Stimulated activated CD4-positive, alpha-beta T cell treated with anti-CD3 and anti-CD28 coated beads, Interleukin-1b, Interleukin-23, amount 100 ng/mL, for 48 hours (primary cell): Measurements from ENCODE around the gene SP3.
"Not testable (repeated sequence)": the region's sequence is repeated elsewhere in the genome, so short reads cannot be mapped to it uniquely, and the experiment has no call there.

Source experiments
- DNase-seq: peaks from one replicate; pipeline ENCODE4 v3.0.0-alpha.2; 2020

SP3 gene

DNA sequence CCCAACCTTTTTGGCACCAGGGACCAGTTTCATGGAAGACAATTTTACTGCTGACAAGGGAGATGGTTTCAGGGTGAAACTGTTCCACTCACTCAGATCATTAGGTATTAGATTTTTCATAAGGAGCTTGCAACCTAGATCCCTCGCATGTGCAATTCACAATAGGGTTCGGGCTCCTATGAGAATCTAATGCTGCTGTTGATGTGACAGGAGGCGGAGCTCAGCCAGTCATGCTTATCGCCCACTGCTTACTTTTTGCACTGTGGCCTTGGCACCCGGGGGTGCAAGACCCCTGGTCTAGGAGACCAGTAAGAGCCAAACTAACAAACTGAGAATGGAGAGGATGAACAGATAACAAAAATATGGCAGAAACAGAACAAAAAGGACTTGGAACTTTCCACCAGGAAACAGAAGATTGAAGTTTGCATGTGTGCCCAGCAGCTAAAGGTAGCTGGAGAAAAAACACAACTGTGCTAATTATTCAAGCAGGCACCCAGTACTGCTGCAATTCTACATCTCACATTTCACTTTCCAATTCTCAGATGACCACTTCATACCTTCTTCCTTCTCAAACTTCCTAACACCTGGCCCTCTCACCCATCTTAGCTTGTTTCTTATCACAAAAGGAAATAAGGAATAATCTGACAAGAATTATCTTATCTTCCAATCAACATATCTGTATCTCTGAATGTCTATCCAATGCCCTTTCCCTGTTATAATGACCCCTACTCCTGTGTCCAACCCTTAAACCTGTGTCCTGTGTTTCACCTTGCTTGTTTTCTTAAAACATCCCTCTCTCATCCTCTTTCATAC is 24.8 kb downstream of the SP3 start:
- no peak for DNase-seq

DNA sequence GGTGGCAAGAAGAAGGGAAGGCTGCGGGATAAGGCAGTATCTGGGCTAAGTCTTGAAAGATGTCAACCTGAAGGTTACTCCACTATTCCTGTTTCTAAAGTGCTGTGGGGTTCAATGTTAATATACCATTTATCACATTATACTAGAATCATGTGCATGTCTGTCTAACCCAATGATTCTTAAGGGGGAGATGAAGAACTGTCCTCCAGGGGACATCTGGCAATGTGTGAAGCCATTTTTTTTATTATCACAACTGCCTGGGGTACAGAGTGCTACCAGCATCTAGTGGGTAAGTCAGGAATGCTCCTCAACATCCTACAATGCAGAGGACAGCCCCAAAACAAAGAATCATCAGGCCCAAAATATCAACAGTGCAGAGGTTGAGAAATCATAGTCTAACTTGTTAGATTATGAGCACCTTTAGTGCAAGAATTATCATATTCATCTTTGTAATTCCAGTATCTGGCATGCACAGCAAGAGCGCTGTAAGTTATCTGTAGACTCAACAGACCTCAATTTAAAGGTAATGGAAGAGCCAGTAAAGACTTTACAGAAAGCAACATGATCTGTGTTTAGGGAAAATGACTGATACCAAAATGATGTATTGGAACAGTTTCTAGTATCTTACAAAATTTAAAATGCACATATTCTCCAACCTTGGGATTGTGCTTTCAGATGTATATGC is 26.3 kb downstream of the SP3 start:
- DNase-seq, result no peak

- no peak for DNase-seq
Measured at GRCh38 chr2:173935305-173935704, 29.9 kb downstream of the SP3 start.

DNA sequence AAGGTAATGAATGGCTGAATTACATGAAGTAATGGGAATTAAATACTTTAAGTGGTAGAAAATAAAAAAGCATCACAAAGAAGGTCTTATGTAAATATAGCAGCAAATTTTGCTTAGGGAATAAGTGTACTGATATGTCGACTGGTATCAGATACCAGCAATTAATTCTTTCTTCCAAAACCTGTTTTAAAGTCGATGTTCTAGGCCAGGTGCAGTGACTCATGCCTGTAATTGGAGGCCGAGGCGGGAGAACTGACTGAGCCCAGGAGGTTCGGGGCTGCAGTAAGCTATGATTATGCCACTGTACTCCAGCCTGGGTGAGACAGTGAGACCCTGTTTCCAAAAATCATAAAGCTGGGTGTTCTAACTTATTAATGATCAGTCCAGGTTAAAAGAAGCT is 30.3 kb downstream of the SP3 start:
- no peak for DNase-seq

DNA sequence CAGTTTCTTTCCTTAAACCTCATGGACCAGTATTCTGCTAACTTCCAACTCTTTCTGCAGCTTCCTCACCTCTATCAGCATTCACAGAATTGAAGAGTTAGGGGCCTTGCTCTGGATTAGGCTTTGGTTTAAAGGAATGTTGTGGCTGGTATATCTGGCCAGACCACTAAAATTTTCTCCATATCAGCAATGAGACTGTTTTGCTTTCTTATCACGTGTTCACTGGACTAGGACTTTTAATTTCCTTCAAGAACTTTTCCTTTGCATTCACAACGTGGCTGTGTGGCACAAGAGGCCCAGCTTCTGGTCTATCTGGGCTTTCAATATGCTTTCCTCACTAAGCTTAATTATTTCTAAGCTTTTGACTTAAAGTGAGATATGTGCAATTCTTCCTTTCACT is 33.4 kb downstream of the SP3 start:
- no peak for DNase-seq

DNA sequence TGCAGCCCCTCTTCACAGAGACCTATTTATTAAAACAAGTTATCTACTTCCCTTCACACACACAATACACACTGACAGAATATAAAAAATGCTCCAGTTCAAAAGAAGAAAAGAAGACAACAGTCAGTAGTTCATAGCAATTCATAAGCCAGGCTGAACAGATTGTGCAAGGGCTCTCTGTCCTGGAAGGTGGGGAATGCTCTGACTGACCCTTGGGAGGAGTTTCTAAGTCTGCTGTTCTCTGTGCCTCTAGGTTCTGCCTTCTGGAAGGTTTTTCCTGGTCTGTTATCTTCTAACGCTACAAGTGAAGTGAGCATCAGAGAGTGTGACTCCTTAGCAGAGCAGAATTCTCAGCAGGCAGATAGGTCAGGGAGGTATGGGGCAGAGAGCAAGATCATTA is 35.7 kb downstream of the SP3 start:
- no peak for DNase-seq

DNA sequence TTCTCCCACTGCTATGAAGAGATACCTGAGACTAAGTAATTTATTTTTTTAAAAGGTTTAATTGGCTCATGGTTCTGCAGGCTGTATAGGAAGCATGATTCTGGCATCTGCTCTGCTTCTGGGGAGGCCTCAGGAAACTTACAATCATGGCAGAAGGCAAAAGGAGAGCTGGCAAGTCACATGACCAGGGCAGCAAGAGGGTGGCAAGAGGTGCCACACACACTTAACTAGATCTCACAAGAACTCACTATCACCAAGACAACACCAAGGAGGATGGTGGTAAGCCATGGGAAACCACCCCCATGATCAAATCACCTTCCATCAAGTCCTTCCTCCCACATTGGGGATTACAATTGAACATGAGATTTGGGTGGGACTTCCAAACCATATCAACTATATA is 38.3 kb downstream of the SP3 start:
- no peak for DNase-seq

GRCh38 chr2:173924285-173924684 is 40.9 kb downstream of the SP3 start:
- no peak for DNase-seq

- DNase-seq, result no peak
Measured at GRCh38 chr2:173922760-173923159, 42.4 kb downstream of the SP3 start.

- no peak for DNase-seq
Measured at GRCh38 chr2:173922068-173922467, 43.1 kb downstream of the SP3 start.

GRCh38 chr2:173914055-173914927 is 50.9 kb downstream of the SP3 start:
- no peak for DNase-seq

DNA sequence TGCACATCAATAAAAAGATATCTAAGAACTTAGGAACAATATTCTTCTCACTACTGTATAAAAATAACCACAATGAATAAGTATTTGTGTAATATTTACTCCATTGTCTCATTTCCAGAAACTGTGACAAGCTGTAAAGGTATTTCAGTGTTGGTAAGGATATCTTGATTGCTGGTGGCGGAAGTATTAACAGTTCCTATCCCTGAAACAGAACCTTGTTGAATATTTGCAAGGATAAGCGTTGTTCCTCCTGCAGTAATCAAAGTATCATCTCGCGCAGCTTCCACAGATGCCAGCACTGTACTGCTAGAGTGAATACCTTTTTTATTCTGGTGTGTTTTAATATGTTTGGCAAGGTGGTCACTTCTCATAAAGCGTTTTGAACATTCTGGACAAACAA is 55.3 kb downstream of the SP3 start:
- DNase-seq, result no peak

DNA sequence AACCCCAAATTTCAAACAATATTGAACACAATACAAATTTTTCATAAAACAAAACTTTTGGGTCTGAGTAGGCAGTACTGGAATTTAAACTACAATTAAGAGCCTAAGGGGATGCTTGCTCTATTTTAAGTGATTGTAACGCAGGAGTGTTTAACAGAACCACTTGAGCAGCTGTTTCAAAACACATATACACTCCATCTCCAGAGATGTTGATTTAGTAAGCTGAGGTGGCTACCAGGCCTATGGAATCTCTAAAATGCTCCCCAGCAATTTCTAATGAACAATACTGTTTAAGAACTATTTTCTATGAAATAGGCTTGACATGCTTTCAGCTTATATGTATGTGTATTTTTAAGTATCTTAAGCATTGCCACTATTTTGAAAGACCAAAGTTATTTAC is 58.5 kb downstream of the SP3 start:
- no peak for DNase-seq

DNA sequence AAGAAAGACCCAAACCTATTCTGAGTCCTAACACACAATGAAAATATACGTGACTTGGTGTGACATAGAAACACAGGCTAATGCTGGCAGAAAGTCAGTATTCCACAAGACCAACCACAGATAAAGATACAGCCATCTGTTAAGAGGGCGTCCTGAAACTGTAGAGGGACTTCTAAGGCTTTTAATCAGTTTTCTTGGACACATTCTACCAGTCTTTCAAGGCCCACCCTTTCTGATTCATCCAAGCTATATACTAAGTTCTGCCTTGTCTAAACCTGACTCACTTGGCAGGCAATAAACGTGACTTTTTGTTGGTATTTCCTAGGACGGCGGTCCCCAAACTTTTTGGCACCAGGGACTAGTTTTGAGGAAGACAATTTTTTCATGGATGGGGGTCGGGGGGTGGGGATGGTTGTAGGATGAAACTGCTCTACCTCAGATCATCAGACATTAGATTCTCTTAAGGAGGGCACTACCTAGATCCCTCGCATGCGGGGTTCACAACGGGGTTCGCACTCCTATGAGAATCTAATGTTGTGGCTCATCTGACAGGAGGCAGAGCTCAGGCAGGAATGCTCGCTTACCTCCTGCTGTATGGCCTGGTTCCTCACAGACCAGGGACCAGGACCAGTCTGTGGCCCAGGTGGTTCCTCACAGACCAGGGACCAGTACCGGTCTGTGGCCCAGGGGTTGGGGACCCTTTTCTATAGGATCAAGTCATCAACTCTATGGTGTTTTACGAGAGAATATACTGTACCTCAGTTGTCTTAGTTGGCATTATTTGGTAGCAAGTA is 61.4 kb downstream of the SP3 start:
- no peak for DNase-seq

DNA sequence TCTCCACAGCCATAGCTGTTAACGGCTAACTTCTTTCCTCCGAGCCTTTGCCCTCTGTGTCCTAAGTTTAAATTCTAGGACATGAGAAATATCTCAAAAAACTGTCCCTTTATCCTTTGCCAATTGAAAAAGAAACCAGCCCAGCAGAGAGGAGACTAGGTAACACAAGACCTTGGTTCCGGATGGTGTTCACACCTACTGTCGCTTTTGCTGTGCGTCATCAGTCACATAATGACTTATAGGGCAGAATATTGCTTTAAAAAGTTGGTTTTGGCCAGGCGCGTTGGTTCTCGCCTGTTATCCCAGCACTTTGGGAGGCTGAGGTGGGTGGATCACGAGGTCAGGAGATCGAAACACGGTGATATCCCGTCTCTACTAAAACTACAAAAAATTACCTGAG is 66.2 kb downstream of the SP3 start:
- DNase-seq, result peak; percentile 10

GRCh38 chr2:173898178-173898668 is 67.0 kb downstream of the SP3 start:
- no peak for DNase-seq

DNA sequence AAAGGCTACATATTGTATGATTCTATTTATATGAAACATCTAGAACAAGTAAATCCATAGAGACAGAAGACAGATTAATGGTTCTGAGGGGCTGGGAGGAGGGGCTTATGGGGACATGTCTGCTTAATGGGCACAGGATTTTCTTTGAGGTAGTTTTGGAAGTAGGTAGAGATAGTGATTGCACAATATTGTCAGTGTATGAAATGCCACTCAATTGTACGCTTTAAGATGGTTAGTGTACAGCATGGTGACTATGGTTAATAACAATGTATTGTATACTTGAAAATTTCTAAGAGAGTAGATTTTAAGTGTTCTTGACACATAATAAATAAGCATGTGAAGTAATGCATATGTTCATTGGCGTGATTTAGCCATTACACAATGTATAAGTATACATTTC is 68.4 kb downstream of the SP3 start:
- DNase-seq, result no peak

- no peak for DNase-seq
Measured at GRCh38 chr2:173892341-173892740, 72.8 kb downstream of the SP3 start.

DNA sequence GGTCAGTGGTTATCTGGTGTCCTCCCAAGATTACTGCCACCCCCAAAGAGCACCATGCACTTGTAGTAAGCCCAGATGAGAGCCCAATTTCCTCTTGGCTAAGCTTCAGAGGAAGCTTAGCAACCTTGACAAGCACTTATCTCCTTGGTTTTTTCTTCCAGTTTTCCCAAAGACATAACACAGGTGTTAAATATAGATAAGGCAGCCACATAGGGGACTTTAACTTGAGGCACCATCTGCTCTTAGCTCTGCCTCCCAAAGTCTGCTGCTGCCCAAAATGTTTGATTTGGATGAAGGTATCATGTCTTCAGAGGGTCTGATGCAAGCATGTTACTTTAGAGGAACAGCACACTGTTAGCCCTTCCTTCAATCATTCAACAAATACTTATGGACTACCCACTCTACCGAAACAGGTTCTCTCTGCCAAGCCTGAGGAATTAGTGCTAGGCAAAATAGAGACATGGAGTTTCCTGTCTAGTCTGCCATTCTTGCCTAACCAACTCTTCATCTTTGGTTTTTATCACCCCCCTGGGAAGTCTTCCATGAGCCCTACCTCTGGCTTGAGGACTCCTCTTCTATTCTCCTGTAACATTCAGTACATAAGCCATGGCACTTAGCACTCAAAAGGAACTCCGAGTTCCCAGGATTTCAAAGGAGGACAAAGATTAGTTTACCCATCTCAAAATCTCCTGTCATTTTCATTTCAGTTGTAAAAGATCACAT is 73.7 kb downstream of the SP3 start:
- DNase-seq, result no peak

DNA sequence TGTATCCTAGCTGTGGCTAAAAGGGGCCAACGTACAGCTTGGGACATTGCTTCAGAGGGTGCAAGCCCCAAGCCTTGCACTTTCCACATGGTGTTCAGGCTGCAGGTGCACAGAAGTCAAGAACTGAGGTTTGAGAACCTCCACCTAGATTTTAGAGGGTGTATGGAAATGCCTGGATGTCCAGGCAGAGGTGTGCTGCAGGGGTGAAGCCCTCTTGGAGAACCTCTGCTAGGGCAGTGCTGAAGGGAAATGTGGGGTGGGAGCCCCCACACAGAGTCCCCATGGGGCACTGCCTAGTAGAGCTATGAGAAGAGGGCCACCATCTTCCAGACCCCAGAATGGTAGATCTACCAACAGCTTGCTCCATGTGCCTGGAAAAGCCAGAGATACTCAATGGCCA is 75.7 kb downstream of the SP3 start:
- DNase-seq, result not testable (repeated sequence)

DNA sequence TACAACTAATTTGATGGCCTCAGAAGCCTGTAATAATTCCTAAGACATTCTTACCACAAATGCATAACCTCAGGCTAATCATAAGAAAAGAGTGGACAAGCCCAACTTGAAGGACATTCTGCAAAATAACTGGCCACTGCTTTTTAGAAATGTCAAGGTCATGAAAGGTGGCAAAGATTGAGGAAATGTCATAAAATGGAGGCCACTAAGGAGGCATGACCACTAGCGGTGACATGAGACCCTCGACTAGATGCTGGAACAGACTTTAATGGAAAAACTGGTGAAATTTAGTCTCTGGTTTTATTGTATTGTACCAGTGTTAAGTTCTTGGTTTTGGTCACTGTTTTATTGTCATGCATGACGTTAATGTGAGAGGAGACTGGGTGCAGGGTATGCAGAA is 78.6 kb downstream of the SP3 start:
- no peak for DNase-seq
